Peyer's patch (tissue), 4 donors: ENCODE measurements around the gene SOHLH2. TPM values are rescaled to one million over a fixed set of nuclear protein-coding genes. Genes with fewer than 3 reads are reported as not detected.

Source experiments
- DNase-seq, 3 donors: peaks; one replicate each; pipeline ENCODE4 v3.0.0-alpha.2; 2017 to 2019
- H3K27ac ChIP-seq, 4 donors: fragments of 200-600 bp; sonication (generic); one replicate each; pipeline ENCODE4 v1.5.1; 2016 to 2019
- H3K27me3 ChIP-seq, 2 donors: fragments of 200-600 bp; sonication (generic); one replicate each; pipeline ENCODE4 v1.5.1; 2019
- H3K36me3 ChIP-seq, 3 donors: fragments of 200-600 bp; sonication (generic); one replicate each; pipeline ENCODE4 v1.5.1; 2016 to 2019
- H3K4me1 ChIP-seq, 4 donors: fragments of 200-600 bp; sonication (generic); one replicate each; pipeline ENCODE4 v1.5.1; 2016 to 2019
- H3K4me3 ChIP-seq, 4 donors: fragments of 200-600 bp; sonication (generic); 1 replicate in 3 of 4; 2 replicates in 1 of 4; pipeline ENCODE4 v1.5.1; 2016 to 2019; ENCODE audit warnings: mild to moderate bottlenecking in 1 of 4
- H3K9me3 ChIP-seq, 4 donors: fragments of 200-600 bp; sonication (generic); one replicate each; pipeline ENCODE4 v1.5.1; 2016 to 2019; ENCODE audit warnings: mild to moderate bottlenecking in 1 of 4
- CTCF ChIP-seq, 6 experiments: fragments of 450-650 bp in 4 of 6; fragments of 200-600 bp in 2 of 6; sonication (generic) in 1 of 6; IDR thresholded peaks; one replicate each; pipeline ENCODE4 v1.5.1; 2017 to 2019; ENCODE audit warnings: antibody characterized with exemption in 6 of 6, mild to moderate bottlenecking in 3 of 6, moderate library complexity in 1 of 6
- POLR2A ChIP-seq, 2 donors: fragments of 450-650 bp; IDR thresholded peaks; one replicate each; pipeline ENCODE4 v1.5.1; 2017; ENCODE audit warnings: antibody characterized with exemption in 2 of 2, mild to moderate bottlenecking in 2 of 2, moderate library complexity in 2 of 2
- total RNA-seq, 4 donors: library from RNA; depleted of rRNA; stranded (reverse); fragments of >200 nt; gene quantifications; one replicate each; pipeline ENCODE4 v1.1.0, GENCODE V29; 2016

The SOHLH2 gene
- total RNA-seq, 4 donors from 2014 or later, result not detected

GRCh38 chr13:36129539-36129938 is 84.8 kb downstream of the SOHLH2 start:
- H3K27me3 ChIP-seq, result no peaks in the 10 kb centered on the region
- TF ChIP-seq POLR2A (IDR thresholded peaks at IDR 0.05) (no peak), CTCF (IDR thresholded peaks at IDR 0.05) (no peak)
- no peak for DNase-seq
- no peaks in the 10 kb centered on the region for H3K4me1 ChIP-seq
- H3K9me3 ChIP-seq, result no peaks in the 10 kb centered on the region
- no peak overlapping the region for H3K27ac ChIP-seq
- H3K36me3 ChIP-seq, result no peaks in the 10 kb centered on the region
- no peak overlapping the region for H3K4me3 ChIP-seq

GRCh38 chr13:36126491-36126890 is 87.9 kb downstream of the SOHLH2 start:
- Histone ChIP-seq H3K9me3 (no peaks in the 10 kb centered on the region), H3K36me3 (no peaks in the 10 kb centered on the region), H3K4me3 (no peak overlapping the region), H3K4me1 (no peaks in the 10 kb centered on the region), H3K27ac (no peak overlapping the region), H3K27me3 (no peaks in the 10 kb centered on the region)
- TF ChIP-seq POLR2A (IDR thresholded peaks at IDR 0.05), result no peak
- TF ChIP-seq CTCF (IDR thresholded peaks at IDR 0.05), result no peak
- no peak for DNase-seq

GRCh38 chr13:36125841-36126240 is 88.5 kb downstream of the SOHLH2 start:
- no peak for DNase-seq
- H3K4me1 ChIP-seq, result no peaks in the 10 kb centered on the region
- TF ChIP-seq POLR2A (IDR thresholded peaks at IDR 0.05) (no peak), CTCF (IDR thresholded peaks at IDR 0.05) (no peak)

GRCh38 chr13:36124236-36124822 is 90.0 kb downstream of the SOHLH2 start:
- Histone ChIP-seq H3K36me3 (no peaks in the 10 kb centered on the region), H3K4me3 (no peak overlapping the region), H3K4me1 (no peaks in the 10 kb centered on the region), H3K27ac (no peak overlapping the region), H3K27me3 (no peaks in the 10 kb centered on the region), H3K9me3 (no peaks in the 10 kb centered on the region)
- no peak for DNase-seq
- TF ChIP-seq CTCF (IDR thresholded peaks at IDR 0.05), result no peak
- no peak for TF ChIP-seq POLR2A (IDR thresholded peaks at IDR 0.05)

More at GRCh38 chr13:36125841-36126240, 88.5 kb downstream of the SOHLH2 start:
- H3K9me3 ChIP-seq, result no peaks in the 10 kb centered on the region
- no peaks in the 10 kb centered on the region for H3K36me3 ChIP-seq
- no peaks in the 10 kb centered on the region for H3K27me3 ChIP-seq
- no peak overlapping the region for H3K27ac ChIP-seq
- no peak overlapping the region for H3K4me3 ChIP-seq

Other genes starting within 250 kb of the SOHLH2 start
- gene DCLK1, start 83.2 kb downstream of the SOHLH2 start, total RNA-seq, result 10 to 100 TPM in 2 of 4 donors, 1 to 10 TPM in 2; 3.7 to 23.1 (median 9.1) TPM
- not detected for gene CCDC169, start 83.3 kb upstream of the SOHLH2 start, total RNA-seq
- 10 to 100 TPM in 3 of 4 donors, 1 to 10 TPM in 1; 6.8 to 34.7 (median 14.5) TPM for gene SPART, start 131.8 kb upstream of the SOHLH2 start, total RNA-seq
- gene CCNA1, start 217.9 kb upstream of the SOHLH2 start, total RNA-seq, result under 1 TPM in 1 of 4 donors, not detected in 3; 0.66 TPM